CD4-positive, alpha-beta T cell (primary cell): ENCODE results near the gene UNC13C. TPM values are rescaled to one million over a fixed set of nuclear protein-coding genes. Genes with fewer than 3 reads are reported as not detected.

Experiments used
- ATAC-seq: fragments of 200-7000 bp; cut with Tn5 transposase; one replicate; pipeline ENCODE4 v1.10.0; 2022; ENCODE audit warnings: mild to moderate bottlenecking; ENCODE audit not compliant: poor library complexity
- CTCF ChIA-PET: fragments of 350-600 bp; sonication (Branson Sonifier 250); formaldehyde crosslinking; loops from one replicate; lab custom pipeline; 2021; ENCODE audit warnings: antibody characterized with exemption, inconsistent platforms; lab: Charles Lee
- POLR2A ChIA-PET: fragments of 350-600 bp; sonication (Branson Sonifier 250); formaldehyde crosslinking; loops from one replicate; lab custom pipeline; 2021; ENCODE audit warnings: antibody characterized with exemption, inconsistent platforms; lab: Charles Lee
- DNase-seq, 14 experiments: peaks; one replicate each; pipeline ENCODE4 v3.0.0-alpha.2; 2013 to 2020; ENCODE audit warnings: mixed read lengths in 2 of 14
- H3K27ac ChIP-seq, 2 donors: one replicate each; pipeline versions ENCODE4 v1.5.1 to v1.7.0; 2013; ENCODE audit warnings: low read length in 2 of 2, low read depth in 1 of 2, mild to moderate bottlenecking in 1 of 2
- H3K27me3 ChIP-seq, 2 experiments: 1 replicate in 1 of 2; 2 replicates in 1 of 2; pipeline versions ENCODE4 v1.6.1 to v1.7.0; 2013; ENCODE audit warnings: low read length in 2 of 2, control low read depth in 1 of 2, mild to moderate bottlenecking in 1 of 2, moderate library complexity in 1 of 2; ENCODE audit not compliant: insufficient read depth in 2 of 2, control insufficient read depth in 1 of 2
- H3K36me3 ChIP-seq: one replicate; pipeline ENCODE4 v1.6.1; 2013; ENCODE audit warnings: low read length, control low read depth; ENCODE audit not compliant: insufficient read depth
- H3K4me1 ChIP-seq: one replicate; pipeline ENCODE4 v1.6.1; 2013; ENCODE audit warnings: low read length, control low read depth; ENCODE audit not compliant: insufficient read depth
- H3K4me3 ChIP-seq: one replicate; pipeline ENCODE4 v1.5.1; 2013; ENCODE audit warnings: mild to moderate bottlenecking, low read length, moderate library complexity
- H3K9me3 ChIP-seq, 2 experiments: 1 replicate in 1 of 2; 2 replicates in 1 of 2; pipeline versions ENCODE4 v1.6.1 to v1.7.0; 2013; ENCODE audit warnings: low read length in 2 of 2, mild to moderate bottlenecking in 2 of 2, control low read depth in 1 of 2, moderate library complexity in 1 of 2; ENCODE audit not compliant: control insufficient read depth in 1 of 2, insufficient read depth in 1 of 2
- H3K27ac Mint-ChIP-seq: one replicate; pipeline ENCODE4 v1.8.0; 2020; ENCODE audit warnings: mixed read lengths
- H3K27me3 Mint-ChIP-seq: one replicate; pipeline ENCODE4 v1.8.0; 2021; ENCODE audit warnings: mixed read lengths
- H3K36me3 Mint-ChIP-seq: one replicate; pipeline ENCODE4 v1.8.0; 2021; ENCODE audit warnings: low read depth, mixed read lengths
- H3K4me1 Mint-ChIP-seq: one replicate; pipeline ENCODE4 v1.8.0; 2021; ENCODE audit warnings: low read depth, mixed read lengths
- H3K4me3 Mint-ChIP-seq: one replicate; pipeline ENCODE4 v1.8.0; 2020; ENCODE audit warnings: mild to moderate bottlenecking, mixed read lengths
- H3K9me3 Mint-ChIP-seq: one replicate; pipeline ENCODE4 v1.8.0; 2020; ENCODE audit warnings: mixed read lengths
- CTCF ChIP-seq: fragments of 200-600 bp; IDR thresholded peaks from one replicate; pipeline ENCODE4 v1.8.0; 2022; ENCODE audit warnings: antibody characterized with exemption, mild to moderate bottlenecking
- intact Hi-C, 2 experiments: fragments of 100-400 bp; cut with DNase I in 1 of 2; cut with micrococcal nuclease in 1 of 2; formaldehyde crosslinking; loops; one replicate each; pipeline versions ENCODE4 v1.15.1 to v1.9.0; 2023 to 2025; cut with DNase I, micrococcal nuclease
- total RNA-seq, 174 experiments: library from RNA in 2 of 174; stranded (reverse) in 2 of 174; gene quantifications; one replicate each; pipeline ENCODE4 v1.2.3 and lab custom pipeline; 2021 to 2026

The UNC13C gene
- total RNA-seq, 2 experiments from 2014 or later, result not detected

- no peaks in the 10 kb centered on the region for H3K4me1 Mint-ChIP-seq
- peaks cover 3% of the 10 kb centered on the region for H3K9me3 Mint-ChIP-seq
- Histone ChIP-seq H3K9me3 (no peaks in the 10 kb centered on the region), H3K36me3 (no peaks in the 10 kb centered on the region), H3K4me1 (no peaks in the 10 kb centered on the region), H3K27ac (no peak overlapping the region), H3K27me3 (no peaks in the 10 kb centered on the region), H3K4me3 (no peak overlapping the region)
- H3K27me3 Mint-ChIP-seq, result no peaks in the 10 kb centered on the region
- DNase-seq, result no peak
- intact Hi-C loops, result no loop called here
- H3K27ac Mint-ChIP-seq, result no peak overlapping the region
- no peaks in the 10 kb centered on the region for H3K36me3 Mint-ChIP-seq
- TF ChIP-seq CTCF, result no peak
- no peak overlapping the region for H3K4me3 Mint-ChIP-seq
- ATAC-seq, result no peak
- ChIA-PET POLR2A (no interaction called here), CTCF (no interaction called here)
Measured at GRCh38 chr15:54119051-54119450, 140.8 kb downstream of the UNC13C start.

GRCh38 chr15:54120949-54121463, 142.8 kb downstream of the UNC13C start:
- POLR2A ChIA-PET, result no interaction called here
- DNase-seq, result no peak
- H3K4me3 ChIP-seq, result no peak overlapping the region

GRCh38 chr15:54127574-54127973, 149.3 kb downstream of the UNC13C start:
- Mint-ChIP-seq H3K27me3 (no peaks in the 10 kb centered on the region), H3K4me1 (no peaks in the 10 kb centered on the region), H3K9me3 (peaks cover 3% of the 10 kb centered on the region), H3K27ac (no peak overlapping the region), H3K36me3 (no peaks in the 10 kb centered on the region), H3K4me3 (no peak overlapping the region)
- Histone ChIP-seq H3K36me3 (no peaks in the 10 kb centered on the region), H3K9me3 (no peaks in the 10 kb centered on the region), H3K27me3 (no peaks in the 10 kb centered on the region), H3K4me1 (no peaks in the 10 kb centered on the region), H3K27ac (no peak overlapping the region), H3K4me3 (no peak overlapping the region)
- POLR2A ChIA-PET, result no interaction called here
- no peak for ATAC-seq
- DNase-seq, result no peak
- TF ChIP-seq CTCF, result no peak
- CTCF ChIA-PET, result no interaction called here
- intact Hi-C loops, result no loop called here

More at GRCh38 chr15:54120949-54121463, 142.8 kb downstream of the UNC13C start:
- Histone ChIP-seq H3K4me1 (no peaks in the 10 kb centered on the region), H3K27ac (no peak overlapping the region), H3K36me3 (no peaks in the 10 kb centered on the region), H3K27me3 (no peaks in the 10 kb centered on the region), H3K9me3 (no peaks in the 10 kb centered on the region)
- intact Hi-C loops, result no loop called here
- Mint-ChIP-seq H3K9me3 (peaks cover 3% of the 10 kb centered on the region), H3K27ac (no peak overlapping the region), H3K4me1 (no peaks in the 10 kb centered on the region), H3K36me3 (no peaks in the 10 kb centered on the region), H3K27me3 (no peaks in the 10 kb centered on the region), H3K4me3 (no peak overlapping the region)
- TF ChIP-seq CTCF, result no peak
- ATAC-seq, result no peak
- CTCF ChIA-PET, result no interaction called here
